Inflammatory macrophage (primary cell): ENCODE data around the gene KIRREL1.

ENCODE experiments used
- DNase-seq, 2 donors: peaks; one replicate each; pipeline ENCODE4 v3.0.0-alpha.2; 2020 to 2022

Gene KIRREL1

GRCh38 chr1:158148468-158148867 lies 155.0 kb downstream of the KIRREL1 start:
- peak; percentile 64 to 68 for DNase-seq

- DNase-seq: no peak
These were observed 155.7 kb downstream of the KIRREL1 start for GRCh38 chr1:158149175-158149574.
